ENCODE results near the gene RGL2. TPM values are rescaled to one million over a fixed set of nuclear protein-coding genes. Genes with fewer than 3 reads are reported as not detected.

RGL2 gene
- total RNA-seq, 1 experiment from 2014 or later: 37.3 TPM

Other genes with a start within 250 kb of the RGL2 start
- 2.2 and 8.9 TPM in 2 replicates for gene HLA-DPA1, start 225.3 kb downstream of the RGL2 start, total RNA-seq (2014; rRNA removed; shearing (Covaris generic))
- gene HLA-DPB1, start 223.0 kb downstream of the RGL2 start, total RNA-seq (2014; rRNA removed; shearing (Covaris generic)): 12.7 and 33.5 TPM in 2 replicates
- gene COL11A2, start 106.5 kb downstream of the RGL2 start, total RNA-seq (2014; rRNA removed; shearing (Covaris generic)): 0.71 and 0.77 TPM in 2 replicates
- 30.7 and 32.5 TPM in 2 replicates for gene RXRB, start 98.3 kb downstream of the RGL2 start, total RNA-seq (2014; rRNA removed; shearing (Covaris generic))
- gene SLC39A7, start 98.1 kb downstream of the RGL2 start, total RNA-seq (2014; rRNA removed; shearing (Covaris generic)): 94.6 and 121 TPM in 2 replicates
- gene HSD17B8, start 94.3 kb downstream of the RGL2 start, total RNA-seq (2014; rRNA removed; shearing (Covaris generic)): 5.3 and 5.6 TPM in 2 replicates
- gene RING1, start 90.4 kb downstream of the RGL2 start, total RNA-seq (2014; rRNA removed; shearing (Covaris generic)): 32.1 and 37.0 TPM in 2 replicates
- 30.9 and 38.2 TPM in 2 replicates for gene VPS52, start 27.1 kb downstream of the RGL2 start, total RNA-seq (2014; rRNA removed; shearing (Covaris generic))
- gene RPS18, start 26.9 kb downstream of the RGL2 start, total RNA-seq (2014; rRNA removed; shearing (Covaris generic)): 3,065 and 5,472 TPM in 2 replicates
- gene B3GALT4, start 21.8 kb downstream of the RGL2 start, total RNA-seq (2014; rRNA removed; shearing (Covaris generic)): 1.2 TPM in 2 replicates
- gene WDR46, start 9.7 kb downstream of the RGL2 start, total RNA-seq (2014; rRNA removed; shearing (Covaris generic)): 170 and 256 TPM in 2 replicates
- 194 and 225 TPM in 2 replicates for gene PFDN6, start 9.3 kb downstream of the RGL2 start, total RNA-seq (2014; rRNA removed; shearing (Covaris generic))
- gene TAPBP, start 15.1 kb upstream of the RGL2 start, total RNA-seq (2014; rRNA removed; shearing (Covaris generic)): 42.4 and 68.0 TPM in 2 replicates
- 10.9 and 12.4 TPM in 2 replicates for gene ZBTB22, start 18.8 kb upstream of the RGL2 start, total RNA-seq (2014; rRNA removed; shearing (Covaris generic))
- gene DAXX, start 24.0 kb upstream of the RGL2 start, total RNA-seq (2014; rRNA removed; shearing (Covaris generic)): 108 and 114 TPM in 2 replicates
- 80.5 and 105 TPM in 2 replicates for gene KIFC1, start 92.9 kb upstream of the RGL2 start, total RNA-seq (2014; rRNA removed; shearing (Covaris generic))
- 27.0 and 30.8 TPM in 2 replicates for gene PHF1, start 112.1 kb upstream of the RGL2 start, total RNA-seq (2014; rRNA removed; shearing (Covaris generic))
- gene CUTA, start 119.2 kb upstream of the RGL2 start, total RNA-seq (2014; rRNA removed; shearing (Covaris generic)): 266 and 270 TPM in 2 replicates
- 1.4 and 1.7 TPM in 2 replicates for gene SYNGAP1, start 121.1 kb upstream of the RGL2 start, total RNA-seq (2014; rRNA removed; shearing (Covaris generic))
- gene ZBTB9, start 155.6 kb upstream of the RGL2 start, total RNA-seq (2014; rRNA removed; shearing (Covaris generic)): 8.2 and 8.4 TPM in 2 replicates

Measured in HT1080 (cell line).